Activated CD4-positive, alpha-beta memory T cell treated with anti-CD3 and anti-CD28 coated beads, Interleukin-2, amount 10 ng/mL, durations not matched to agents 7 days and 5 days (primary cell): Measurements from ENCODE around the gene CEACAM16. TPM values are rescaled to one million over a fixed set of nuclear protein-coding genes. Genes with fewer than 3 reads are reported as not detected.
A peak's percentile ranks its signal among the peaks of the same experiment; 100 is the strongest.

Experiments used
- CTCF ChIA-PET: fragments of 350-600 bp; sonication (Branson Sonifier 250); formaldehyde crosslinking; loops from one replicate; lab custom pipeline; 2021; ENCODE audit warnings: antibody characterized with exemption, inconsistent platforms; lab: Charles Lee
- POLR2A ChIA-PET: fragments of 350-600 bp; sonication (Branson Sonifier 250); formaldehyde crosslinking; loops from one replicate; lab custom pipeline; 2021; ENCODE audit warnings: antibody characterized with exemption; lab: Charles Lee
- DNase-seq: peaks from one replicate; pipeline ENCODE4 v3.0.0-alpha.2; 2020
- H3K27ac Mint-ChIP-seq: one replicate; pipeline ENCODE4 v1.8.0; 2021; ENCODE audit warnings: mild to moderate bottlenecking, mixed read lengths
- H3K27me3 Mint-ChIP-seq: one replicate; pipeline ENCODE4 v1.8.0; 2021; ENCODE audit warnings: mixed read lengths
- H3K36me3 Mint-ChIP-seq: one replicate; pipeline ENCODE4 v1.8.0; 2021; ENCODE audit warnings: low read depth, mixed read lengths
- H3K4me1 Mint-ChIP-seq: one replicate; pipeline ENCODE4 v1.8.0; 2021; ENCODE audit warnings: mixed read lengths
- H3K4me3 Mint-ChIP-seq: one replicate; pipeline ENCODE4 v1.8.0; 2021; ENCODE audit warnings: mild to moderate bottlenecking, mixed read lengths
- H3K9me3 Mint-ChIP-seq: one replicate; pipeline ENCODE4 v1.8.0; 2021; ENCODE audit warnings: mixed read lengths
- total RNA-seq, 2 experiments: library from RNA; stranded (reverse); gene quantifications; one replicate each; pipeline ENCODE4 v1.2.3, GENCODE V29; 2021

Gene CEACAM16
- total RNA-seq, 2 experiments from 2014 or later = not detected

GRCh38 chr19:44756089-44756562 lies 57.2 kb downstream of the CEACAM16 start:
- no peak overlapping the region for H3K4me3 Mint-ChIP-seq
- no peaks in the 10 kb centered on the region for H3K9me3 Mint-ChIP-seq
- ChIA-PET POLR2A (interaction anchor here (1.6 to 3.7 kb wide), 2 partner anchors 9 to 14 kb away, joined by 4 to 37 read pairs; no protein-coding TSS in a partner anchor), CTCF (interaction anchor here (1.8 to 5.3 kb wide), 2 partner anchors 14 to 32 kb away, joined by 6 to 36 read pairs; no protein-coding TSS in a partner anchor)
- no peaks in the 10 kb centered on the region for H3K27me3 Mint-ChIP-seq
- peaks cover 72% of the 10 kb centered on the region for H3K4me1 Mint-ChIP-seq
- H3K36me3 Mint-ChIP-seq = peaks cover 78% of the 10 kb centered on the region
- DNase-seq = no peak
- peak overlapping the region; percentile 97 for H3K27ac Mint-ChIP-seq

GRCh38 chr19:44757057-44757734 lies 58.2 kb downstream of the CEACAM16 start:
- Mint-ChIP-seq H3K36me3 (peaks cover 73% of the 10 kb centered on the region), H3K9me3 (no peaks in the 10 kb centered on the region), H3K4me3 (no peak overlapping the region), H3K4me1 (peaks cover 65% of the 10 kb centered on the region), H3K27me3 (no peaks in the 10 kb centered on the region), H3K27ac (peak overlapping the region; percentile 61)
- DNase-seq = no peak
- ChIA-PET CTCF (no interaction called here), POLR2A (interaction anchor here (1.6 kb wide), 1 partner anchor 10 kb away, joined by 5 read pairs; no protein-coding TSS in a partner anchor)

DNA sequence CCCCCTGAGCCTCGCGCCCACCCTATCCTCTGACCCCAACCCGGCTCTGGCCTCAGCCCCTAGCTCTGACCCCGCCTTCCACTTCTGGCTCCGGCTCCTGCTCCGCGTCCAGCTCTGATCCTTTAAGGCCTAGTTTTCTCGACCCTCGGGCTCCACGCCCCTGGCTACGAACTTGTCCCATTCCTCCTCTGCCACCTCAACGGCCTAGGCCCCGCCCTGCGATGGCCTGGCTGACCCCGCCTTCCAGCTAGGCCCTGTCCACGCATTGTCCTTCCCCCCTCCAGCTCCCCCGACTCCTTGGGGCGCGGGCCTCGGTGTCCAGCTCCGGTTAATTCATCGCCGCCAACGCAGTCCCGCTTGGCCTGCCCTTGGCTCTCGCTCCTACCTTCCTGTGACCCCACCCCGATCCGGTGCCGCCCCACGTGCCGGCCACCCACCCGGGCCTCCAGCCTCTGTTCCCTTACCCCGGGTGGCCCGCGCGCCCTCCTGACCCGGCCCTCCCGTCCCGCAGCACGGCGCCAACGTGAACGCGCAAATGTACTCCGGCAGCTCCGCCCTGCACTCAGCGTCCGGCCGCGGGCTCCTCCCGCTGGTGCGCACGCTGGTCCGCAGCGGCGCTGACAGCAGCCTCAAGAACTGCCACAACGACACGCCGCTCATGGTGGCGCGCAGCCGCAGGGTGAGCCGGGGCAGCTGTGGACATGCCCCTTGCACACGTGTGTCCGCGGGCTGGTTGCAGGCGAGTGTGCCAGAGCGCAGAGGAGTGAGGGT lies 59.0 kb downstream of the CEACAM16 start:
- H3K4me1 Mint-ChIP-seq = peaks cover 62% of the 10 kb centered on the region
- ChIA-PET POLR2A (interaction anchor here (1.6 kb wide), 1 partner anchor 9 kb away, joined by 5 read pairs; no protein-coding TSS in a partner anchor), CTCF (no interaction called here)
- no peak for DNase-seq
- H3K4me3 Mint-ChIP-seq = no peak overlapping the region
- H3K9me3 Mint-ChIP-seq = no peaks in the 10 kb centered on the region
- H3K27me3 Mint-ChIP-seq = no peaks in the 10 kb centered on the region
- peaks cover 69% of the 10 kb centered on the region for H3K36me3 Mint-ChIP-seq
- peak overlapping the region; percentile 61 for H3K27ac Mint-ChIP-seq

DNA sequence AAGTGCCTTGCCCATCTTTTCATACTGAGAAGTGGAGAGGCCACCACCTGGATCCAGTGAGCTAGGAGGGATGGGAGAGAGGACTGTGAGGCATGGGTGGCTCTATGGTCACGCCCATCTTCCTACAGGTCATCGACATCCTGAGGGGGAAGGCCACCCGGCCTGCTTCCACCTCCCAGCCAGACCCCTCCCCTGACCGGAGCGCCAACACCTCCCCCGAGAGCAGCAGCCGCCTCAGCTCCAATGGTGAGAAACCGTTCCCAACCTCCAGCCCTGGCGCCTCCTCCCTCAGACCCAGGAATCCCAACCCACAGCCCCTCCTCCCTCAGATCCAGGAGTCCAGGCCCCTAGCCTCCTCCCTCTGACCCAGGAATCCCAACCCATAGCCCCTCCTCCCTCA lies 59.6 kb downstream of the CEACAM16 start:
- peaks cover 60% of the 10 kb centered on the region for H3K4me1 Mint-ChIP-seq
- peaks cover 65% of the 10 kb centered on the region for H3K36me3 Mint-ChIP-seq
- DNase-seq = no peak
- no peak overlapping the region for H3K4me3 Mint-ChIP-seq
- CTCF ChIA-PET = no interaction called here
- no peaks in the 10 kb centered on the region for H3K27me3 Mint-ChIP-seq
- peak overlapping the region; percentile 10 for H3K27ac Mint-ChIP-seq
- POLR2A ChIA-PET = interaction anchor here (1.6 kb wide), 1 partner anchor 9 kb away, joined by 5 read pairs; no protein-coding TSS in a partner anchor
- no peaks in the 10 kb centered on the region for H3K9me3 Mint-ChIP-seq

DNA sequence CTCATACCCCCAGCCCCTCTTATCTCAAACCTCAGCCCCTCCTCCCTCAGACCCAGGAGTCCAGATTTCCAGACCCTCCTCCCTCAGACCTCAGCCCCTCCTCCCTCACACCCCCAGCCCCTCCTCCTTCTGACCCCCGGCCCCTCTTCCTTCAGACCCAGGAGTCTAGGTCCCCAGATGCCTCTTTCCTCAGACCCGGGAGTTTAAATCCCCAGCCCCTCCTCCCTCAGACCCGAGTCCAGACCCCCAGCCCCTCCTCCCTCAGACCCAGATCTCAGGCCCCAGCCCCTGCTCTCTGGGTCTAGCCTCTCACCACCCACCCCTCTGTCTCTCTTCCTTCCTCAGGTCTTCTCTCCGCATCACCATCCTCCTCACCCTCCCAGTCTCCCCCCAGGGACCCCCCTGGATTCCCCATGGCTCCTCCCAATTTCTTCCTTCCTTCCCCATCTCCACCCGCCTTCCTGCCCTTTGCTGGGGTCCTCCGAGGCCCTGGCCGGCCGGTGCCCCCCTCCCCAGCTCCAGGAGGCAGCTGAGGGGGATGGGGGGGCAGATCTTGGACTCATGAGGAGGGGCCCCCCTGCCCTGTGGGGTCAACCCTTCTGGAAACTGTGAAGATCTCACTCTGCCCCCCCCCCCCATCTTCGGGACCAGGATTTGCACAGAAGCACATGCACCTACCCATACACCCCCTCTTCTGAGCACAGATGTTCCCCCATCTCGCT lies 60.3 kb downstream of the CEACAM16 start:
- ChIA-PET POLR2A (no interaction called here), CTCF (no interaction called here)
- Mint-ChIP-seq H3K27me3 (no peaks in the 10 kb centered on the region), H3K27ac (peak overlapping the region; percentile 45), H3K4me1 (peaks cover 62% of the 10 kb centered on the region), H3K4me3 (no peak overlapping the region), H3K36me3 (peaks cover 60% of the 10 kb centered on the region), H3K9me3 (no peaks in the 10 kb centered on the region)
- DNase-seq = no peak

Other genes with a start within 250 kb of the CEACAM16 start
- gene ZNF180, start 198.6 kb upstream of the CEACAM16 start, total RNA-seq = 10 to 100 TPM in 1 of 2 experiments, 1 to 10 TPM in 1; 9.7 to 11.0 TPM
- not detected for gene CEACAM20, start 169.5 kb upstream of the CEACAM16 start, total RNA-seq
- not detected for gene IGSF23, start 85.6 kb upstream of the CEACAM16 start, total RNA-seq
- 1 to 10 TPM; 1.7 to 2.1 TPM for gene PVR, start 55.2 kb upstream of the CEACAM16 start, total RNA-seq
- under 1 TPM in 1 of 2 experiments, not detected in 1; 0.30 TPM for gene CEACAM19, start 27.7 kb upstream of the CEACAM16 start, total RNA-seq
- gene BCL3, start 49.6 kb downstream of the CEACAM16 start, total RNA-seq = 10 to 100 TPM; 63.4 to 66.6 TPM
- gene CBLC, start 78.7 kb downstream of the CEACAM16 start, total RNA-seq = not detected
- not detected for gene BCAM, start 110.0 kb downstream of the CEACAM16 start, total RNA-seq
- gene NECTIN2, start 147.1 kb downstream of the CEACAM16 start, total RNA-seq = under 1 TPM; 0.25 to 0.38 TPM
- gene TOMM40, start 192.1 kb downstream of the CEACAM16 start, total RNA-seq = 10 to 100 TPM; 46.6 to 47.4 TPM
- gene APOE, start 206.6 kb downstream of the CEACAM16 start, total RNA-seq = not detected
- 1 to 10 TPM in 1 of 2 experiments, under 1 TPM in 1; 0.78 to 2.3 TPM for gene APOC1, start 215.5 kb downstream of the CEACAM16 start, total RNA-seq
- not detected for gene APOC4, start 243.1 kb downstream of the CEACAM16 start, total RNA-seq
- gene APOC2, start 246.9 kb downstream of the CEACAM16 start, total RNA-seq = not detected